H9 (cell line): Measurements from ENCODE around the gene ARHGAP12. TPM values are rescaled to one million over a fixed set of nuclear protein-coding genes. Genes with fewer than 3 reads are reported as not detected.

Experiments
- DNase-seq: peaks from one replicate; pipeline ENCODE4 v3.0.0-alpha.2; 2017
- H2AFZ ChIP-seq: one replicate; pipeline ENCODE4 v1.6.1; 2013; ENCODE audit warnings: mild to moderate bottlenecking, low read length, control low read depth, moderate library complexity
- H2AK5ac ChIP-seq: 2 replicates; pipeline ENCODE4 v1.6.1; 2013; ENCODE audit warnings: low read length, control low read depth, mixed read lengths; ENCODE audit not compliant: insufficient read length
- H2BK120ac ChIP-seq: one replicate; pipeline ENCODE4 v1.6.1; 2013; ENCODE audit warnings: low read depth, mild to moderate bottlenecking, low read length, control low read depth, inconsistent platforms; ENCODE audit not compliant: poor library complexity, severe bottlenecking
- H2BK12ac ChIP-seq: 2 replicates; pipeline ENCODE4 v1.6.1; 2013; ENCODE audit warnings: low read length, control low read depth, mixed read lengths, low read depth; ENCODE audit not compliant: insufficient read length
- H2BK15ac ChIP-seq: 2 replicates; pipeline ENCODE4 v1.6.1; 2013; ENCODE audit warnings: low read depth, low read length, control low read depth
- H2BK20ac ChIP-seq: one replicate; pipeline ENCODE4 v1.6.1; 2013; ENCODE audit warnings: low read depth, mild to moderate bottlenecking, low read length, control low read depth, inconsistent platforms; ENCODE audit not compliant: poor library complexity, severe bottlenecking
- H2BK5ac ChIP-seq: 2 replicates; pipeline ENCODE4 v1.6.1; 2013; ENCODE audit warnings: low read length, control low read depth, mixed read lengths; ENCODE audit not compliant: insufficient read length
- H3K14ac ChIP-seq: 2 replicates; pipeline ENCODE4 v1.6.1; 2013; ENCODE audit warnings: low read length, control low read depth; ENCODE audit not compliant: insufficient read depth
- H3K18ac ChIP-seq: 2 replicates; pipeline ENCODE4 v1.6.1; 2013; ENCODE audit warnings: low read depth, mild to moderate bottlenecking, mixed read lengths, low read length, control low read depth; ENCODE audit not compliant: insufficient read length
- H3K23ac ChIP-seq: 2 replicates; pipeline ENCODE4 v1.6.1; 2013; ENCODE audit warnings: low read length, control low read depth, mixed read lengths, low read depth; ENCODE audit not compliant: insufficient read length
- H3K23me2 ChIP-seq: 2 replicates; pipeline ENCODE4 v1.6.1; 2013; ENCODE audit warnings: low read depth, mild to moderate bottlenecking, mixed read lengths, low read length, control low read depth; ENCODE audit not compliant: insufficient read length, poor library complexity, severe bottlenecking
- H3K27ac ChIP-seq: 2 replicates; pipeline ENCODE4 v1.5.1; 2013; ENCODE audit warnings: low read length, control low read depth, mixed read lengths, low read depth; ENCODE audit not compliant: insufficient read length
- H3K27me3 ChIP-seq: 2 replicates; pipeline ENCODE4 v1.6.1; 2013; ENCODE audit warnings: low read length, control low read depth, inconsistent platforms; ENCODE audit not compliant: insufficient read depth
- H3K4ac ChIP-seq: 2 replicates; pipeline ENCODE4 v1.6.1; 2013; ENCODE audit warnings: low read depth, mild to moderate bottlenecking, control low read depth, inconsistent platforms, low read length, moderate library complexity
- H3K4me1 ChIP-seq: 2 replicates; pipeline ENCODE4 v1.6.1; 2013; ENCODE audit warnings: low read length, control low read depth, inconsistent platforms; ENCODE audit not compliant: insufficient read depth
- H3K4me2 ChIP-seq: 2 replicates; pipeline ENCODE4 v1.6.1; 2013; ENCODE audit warnings: low read length, control low read depth, mixed read lengths; ENCODE audit not compliant: insufficient read length, insufficient read depth
- H3K56ac ChIP-seq: 2 replicates; pipeline ENCODE4 v1.6.1; 2013; ENCODE audit warnings: low read depth, mild to moderate bottlenecking, mixed read lengths, low read length, control low read depth; ENCODE audit not compliant: insufficient read length
- H3K79me1 ChIP-seq: 2 replicates; pipeline ENCODE4 v1.6.1; 2013; ENCODE audit warnings: low read depth, mild to moderate bottlenecking, moderate library complexity, low read length, control low read depth, inconsistent platforms; ENCODE audit not compliant: insufficient read depth, poor library complexity, severe bottlenecking
- H3K79me2 ChIP-seq: 2 replicates; pipeline ENCODE4 v1.6.1; 2013; ENCODE audit warnings: low read length, control low read depth, inconsistent platforms; ENCODE audit not compliant: insufficient read depth
- H3K9ac ChIP-seq: 2 replicates; pipeline ENCODE4 v1.6.1; 2013; ENCODE audit warnings: low read length, control low read depth, mixed read lengths; ENCODE audit not compliant: insufficient read length; ENCODE audit errors: extremely low read depth
- H3K9me3 ChIP-seq: one replicate; pipeline ENCODE4 v1.6.1; 2013; ENCODE audit warnings: low read depth, low read length, inconsistent platforms; ENCODE audit not compliant: control insufficient read depth
- H3T11ph ChIP-seq: one replicate; pipeline ENCODE4 v1.6.1; 2013; ENCODE audit warnings: mild to moderate bottlenecking, low read length, control low read depth, inconsistent platforms
- H4K20me1 ChIP-seq: one replicate; pipeline ENCODE4 v1.6.1; 2013; ENCODE audit not compliant: control insufficient read depth, insufficient read length, insufficient read depth
- H4K5ac ChIP-seq: 2 replicates; pipeline ENCODE4 v1.6.1; 2013; ENCODE audit warnings: low read depth, mild to moderate bottlenecking, mixed read lengths, low read length, control low read depth; ENCODE audit not compliant: insufficient read length
- H4K8ac ChIP-seq: replicated peaks from 2 replicates; pipeline ENCODE4 v1.6.1; 2013; ENCODE audit warnings: low read length, control low read depth, mixed read lengths, low read depth; ENCODE audit not compliant: insufficient read length
- H4K91ac ChIP-seq: 2 replicates; pipeline ENCODE4 v1.6.1; 2013; ENCODE audit warnings: low read depth, mild to moderate bottlenecking, moderate library complexity, mixed read lengths, low read length, control low read depth; ENCODE audit not compliant: insufficient read length
- H3K27ac Mint-ChIP-seq, 3 experiments: 2 replicates in 2 of 3; 3 replicates in 1 of 3; pipeline ENCODE4 v1.8.0; 2020 to 2021; ENCODE audit warnings: mixed read lengths in 3 of 3, mild to moderate bottlenecking in 1 of 3, moderate library complexity in 1 of 3
- H3K27me3 Mint-ChIP-seq: 2 replicates; pipeline ENCODE4 v1.8.0; 2021; ENCODE audit warnings: low read depth, mild to moderate bottlenecking, moderate library complexity, mixed read lengths
- H3K36me3 Mint-ChIP-seq, 3 experiments: 2 replicates in 2 of 3; 3 replicates in 1 of 3; pipeline ENCODE4 v1.8.0; 2020 to 2021; ENCODE audit warnings: low read depth in 3 of 3, mixed read lengths in 3 of 3; ENCODE audit not compliant: insufficient read depth in 1 of 3
- H3K4me1 Mint-ChIP-seq, 2 experiments: 2 replicates each; pipeline ENCODE4 v1.8.0; 2020; ENCODE audit warnings: mixed read lengths in 2 of 2
- H3K4me3 Mint-ChIP-seq, 2 experiments: 2 replicates in 1 of 2; 3 replicates in 1 of 2; pipeline ENCODE4 v1.8.0; 2020 to 2021; ENCODE audit warnings: mild to moderate bottlenecking in 2 of 2, mixed read lengths in 2 of 2, moderate library complexity in 1 of 2
- H3K9me3 Mint-ChIP-seq, 2 experiments: 2 replicates in 1 of 2; 3 replicates in 1 of 2; pipeline ENCODE4 v1.8.0; 2020; ENCODE audit warnings: mild to moderate bottlenecking in 2 of 2, mixed read lengths in 2 of 2, moderate library complexity in 1 of 2
- CTCF ChIP-seq: fragments of 200-600 bp; sonication (generic); conservative IDR thresholded peaks from 3 replicates; pipeline ENCODE4 v1.8.0; 2021; ENCODE audit warnings: antibody characterized with exemption, mild to moderate bottlenecking
- WGBS: extraction: QIAGEN DNeasy Blood & Tissue Kit; methylation state at CpG from one replicate; pipeline ENCODE4 v1.1.7; 2013; ENCODE audit warnings: missing lambda C conversion rate, low lambda C conversion rate, mixed read lengths; ENCODE audit not compliant: insufficient read length; ENCODE audit errors: extremely low coverage; 5-methylcytosine and 5-hydroxymethylcytosine counted together
- total RNA-seq: library from RNA; stranded (reverse); gene quantifications from 2 replicates; pipeline ENCODE4 v1.2.1, GENCODE V29; 2021

The ARHGAP12 gene
- total RNA-seq, 1 experiment from 2014 or later = 34.3 TPM

DNA sequence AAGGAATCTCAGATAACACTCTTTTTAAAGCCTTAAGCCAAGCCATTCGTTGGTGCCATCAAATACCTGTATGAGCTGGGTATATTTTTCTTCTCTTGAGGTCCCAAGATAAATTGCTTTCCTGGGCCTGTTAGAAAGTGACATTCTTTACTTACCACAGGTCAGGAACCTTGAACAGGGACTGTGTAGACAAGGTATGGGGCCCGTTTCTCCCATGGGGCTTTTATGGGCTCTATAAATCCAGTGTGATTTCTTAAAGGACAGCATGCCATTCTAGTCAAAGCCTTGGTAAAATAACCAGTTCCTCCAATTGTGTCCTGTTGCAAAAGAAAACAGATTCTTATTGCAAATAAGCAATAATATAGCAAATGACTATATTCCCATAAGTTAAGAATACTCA, 24.8 kb upstream of the ARHGAP12 start:
- H2AFZ ChIP-seq = no peak overlapping the region

More for the DNA sequence above, 24.8 kb upstream of the ARHGAP12 start:
- no peak overlapping the region for H2BK5ac ChIP-seq
- Mint-ChIP-seq H3K4me1 (no peaks in the 10 kb centered on the region), H3K27me3 (no peaks in the 10 kb centered on the region), H3K4me3 (no peak overlapping the region), H3K36me3 (peaks cover 11 to 28% (median 20%) of the 10 kb centered on the region in 3 experiments), H3K27ac (no peak overlapping the region), H3K9me3 (peaks cover 21 to 28% of the 10 kb centered on the region in 2 experiments)
- H3K4me2 ChIP-seq = no peak overlapping the region
- no peak overlapping the region for H2BK12ac ChIP-seq
- H3K79me2 ChIP-seq = no peaks in the 10 kb centered on the region
- H4K91ac ChIP-seq = no peak overlapping the region
- no peak overlapping the region for H2BK120ac ChIP-seq
- H3K27ac ChIP-seq = no peak overlapping the region
- no peak overlapping the region for H3K56ac ChIP-seq
- H3K18ac ChIP-seq = no peak overlapping the region
- H3K4me1 ChIP-seq = no peaks in the 10 kb centered on the region
- H2AK5ac ChIP-seq = no peak overlapping the region
- no peak for TF ChIP-seq CTCF
- H3K27me3 ChIP-seq = no peaks in the 10 kb centered on the region
- H2BK20ac ChIP-seq = no peak overlapping the region
- H4K5ac ChIP-seq = no peak overlapping the region
- no peaks in the 10 kb centered on the region for H3K23me2 ChIP-seq
- H3K4ac ChIP-seq = no peak overlapping the region
- peaks cover 18% of the 10 kb centered on the region for H3K9me3 ChIP-seq
- WGBS = no CpG with 5 or more reads among the region's 2 CpGs
- no peak overlapping the region for H3K23ac ChIP-seq
- H2BK15ac ChIP-seq = no peak overlapping the region
- no peak overlapping the region for H3T11ph ChIP-seq
- H4K8ac ChIP-seq = no peak overlapping the region
- H3K79me1 ChIP-seq = no peaks in the 10 kb centered on the region
- no peak for DNase-seq
- no peak overlapping the region for H3K14ac ChIP-seq
- H3K9ac ChIP-seq = no peak overlapping the region
- no peaks in the 10 kb centered on the region for H4K20me1 ChIP-seq
